Measurements from ENCODE around the gene COL25A1.
"Not testable (repeated sequence)": the region's sequence is repeated elsewhere in the genome, so short reads cannot be mapped to it uniquely, and the experiment has no call there.

The COL25A1 gene

GRCh38 chr4:109163493-109163892, 139.0 kb downstream of the COL25A1 start:
- no peak for DNase-seq

GRCh38 chr4:109162759-109163158, 139.7 kb downstream of the COL25A1 start:
- DNase-seq: no peak

- no peak for DNase-seq
Observed at GRCh38 chr4:109160494-109160893, 142.0 kb downstream of the COL25A1 start.

- DNase-seq: no peak
Observed at GRCh38 chr4:109157696-109158095, 144.8 kb downstream of the COL25A1 start.

GRCh38 chr4:109157205-109157604, 145.3 kb downstream of the COL25A1 start:
- DNase-seq: no peak

- DNase-seq: no peak
Observed at GRCh38 chr4:109156356-109156755, 146.1 kb downstream of the COL25A1 start.

GRCh38 chr4:109155682-109156283, 146.7 kb downstream of the COL25A1 start:
- DNase-seq: no peak

GRCh38 chr4:109155084-109155483, 147.4 kb downstream of the COL25A1 start:
- DNase-seq: no peak

- no peak for DNase-seq
Observed at GRCh38 chr4:109154424-109154823, 148.0 kb downstream of the COL25A1 start.

- DNase-seq: no peak
Observed at GRCh38 chr4:109149836-109150235, 152.6 kb downstream of the COL25A1 start.

- no peak for DNase-seq
Observed at GRCh38 chr4:109148577-109149075, 153.8 kb downstream of the COL25A1 start.

- DNase-seq: no peak
Observed at GRCh38 chr4:109147135-109147534, 155.3 kb downstream of the COL25A1 start.

GRCh38 chr4:109146499-109146898, 156.0 kb downstream of the COL25A1 start:
- DNase-seq: no peak

GRCh38 chr4:109138125-109138524, 164.3 kb downstream of the COL25A1 start:
- not testable (repeated sequence) for DNase-seq

GRCh38 chr4:109134921-109135320, 167.5 kb downstream of the COL25A1 start:
- no peak for DNase-seq

- no peak for DNase-seq
Observed at GRCh38 chr4:109134268-109134667, 168.2 kb downstream of the COL25A1 start.

- no peak for DNase-seq
Observed at GRCh38 chr4:109131559-109131958, 170.9 kb downstream of the COL25A1 start.

- no peak for DNase-seq
Observed at GRCh38 chr4:109128589-109128988, 173.9 kb downstream of the COL25A1 start.

GRCh38 chr4:109127866-109128265, 174.6 kb downstream of the COL25A1 start:
- no peak for DNase-seq

GRCh38 chr4:109126856-109127255, 175.6 kb downstream of the COL25A1 start:
- no peak for DNase-seq

GRCh38 chr4:109125084-109125483, 177.4 kb downstream of the COL25A1 start:
- no peak for DNase-seq

GRCh38 chr4:109123951-109124350, 178.5 kb downstream of the COL25A1 start:
- no peak for DNase-seq

GRCh38 chr4:109121561-109121960, 180.9 kb downstream of the COL25A1 start:
- no peak for DNase-seq

- no peak for DNase-seq
Observed at GRCh38 chr4:109119852-109120251, 182.6 kb downstream of the COL25A1 start.

- no peak for DNase-seq
Observed at GRCh38 chr4:109118635-109119034, 183.8 kb downstream of the COL25A1 start.
